ENCODE data around the gene TRIM77.
"Not testable (repeated sequence)": the region's sequence is repeated elsewhere in the genome, so short reads cannot be mapped to it uniquely, and the experiment has no call there.

TRIM77 gene

DNA sequence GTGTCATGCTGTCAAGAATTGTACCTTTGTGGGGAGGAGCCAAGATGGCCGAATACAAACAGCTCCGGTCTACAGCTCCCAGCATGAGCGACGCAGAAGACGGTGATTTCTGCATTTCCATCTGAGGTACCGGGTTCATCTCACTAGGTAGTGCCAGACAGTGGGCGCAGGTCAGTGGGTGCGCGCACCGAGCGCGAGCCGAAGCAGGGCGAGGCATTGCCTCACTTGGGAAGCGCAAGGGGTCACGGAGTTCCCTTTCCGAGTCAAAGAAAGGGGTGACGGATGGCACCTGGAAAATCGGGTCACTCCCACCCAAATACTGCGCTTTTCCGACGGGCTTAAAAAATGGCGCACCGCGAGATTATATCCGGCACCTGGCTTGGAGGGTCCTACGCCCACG is 34.1 kb downstream of the TRIM77 start:
- not testable (repeated sequence) for H3K36me3 Mint-ChIP-seq (ENCODE audit: low read depth); H3K9me3 Mint-ChIP-seq

DNA sequence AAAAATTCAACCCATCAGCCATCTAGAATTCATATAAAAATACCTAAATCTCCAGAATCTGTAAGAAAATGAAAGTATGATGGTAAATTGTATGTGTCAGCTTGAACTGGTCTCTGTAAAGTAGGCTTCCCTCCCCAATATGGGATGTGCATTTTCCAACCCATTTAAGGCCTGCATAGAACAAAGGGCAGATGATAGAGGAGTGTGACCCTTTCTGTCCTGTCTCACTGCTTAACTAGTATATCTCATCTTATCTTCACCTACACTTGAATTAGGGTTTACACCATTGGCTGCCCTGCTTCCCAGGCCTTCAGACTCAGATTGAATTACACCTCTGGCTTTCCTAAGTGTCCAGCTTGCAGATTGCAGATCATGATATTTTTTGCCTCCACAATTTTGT is 40.7 kb downstream of the TRIM77 start:
- not testable (repeated sequence) for DNase-seq (ENCODE audit: low spot score); H3K4me3 Mint-ChIP-seq; H3K9me3 Mint-ChIP-seq; H3K36me3 Mint-ChIP-seq (ENCODE audit: low read depth); H3K4me1 Mint-ChIP-seq (ENCODE audit: low read depth); H3K27me3 Mint-ChIP-seq (ENCODE audit: low read depth); H3K27ac Mint-ChIP-seq

More for the DNA sequence above, 34.1 kb downstream of the TRIM77 start:
- DNase-seq (ENCODE audit: low spot score); H3K4me1 Mint-ChIP-seq (ENCODE audit: low read depth); H3K4me3 Mint-ChIP-seq; H3K27me3 Mint-ChIP-seq (ENCODE audit: low read depth); H3K27ac Mint-ChIP-seq: not testable (repeated sequence)

Data from T-helper 2 cell treated with Interferon-gamma antibody and Interleukin-4, amounts not matched to agents 5 μg/mL and 100 μg/mL, for 36 hours (primary cell).